HepG2 (cell line): ENCODE results near the gene SLC35F6. TPM values are rescaled to one million over a fixed set of nuclear protein-coding genes. Genes with fewer than 3 reads are reported as not detected.

Experiments used
- ATAC-seq: fragments of 200-7000 bp; cut with Tn5 transposase; 3 replicates; pipeline ENCODE4 v1.9.1; 2020; ENCODE audit warnings: mild to moderate bottlenecking, moderate library complexity
- BruUV-seq: library from RNA; stranded (reverse); fragments of 400-500 nt; replicated peaks from 2 replicates; lab custom pipeline; 2021; lab: Mats Ljungman, UMichigan
- CTCF ChIA-PET: fragments of 300-600 bp; formaldehyde crosslinking; extraction: SDS; loops from one replicate; lab custom pipeline; 2021; ENCODE audit warnings: low total read pairs, inconsistent platforms, low intra/inter-chr PET ratio; lab: Yijun Ruan, JAX
- POLR2A ChIA-PET: fragments of 350-600 bp; sonication (Branson Sonifier 250); formaldehyde crosslinking; loops from one replicate; lab custom pipeline; 2020; ENCODE audit warnings: antibody characterized with exemption, inconsistent platforms; lab: Yijun Ruan, JAX
- DNase-seq: peaks from one replicate; pipeline ENCODE4 v3.0.0-alpha.2; 2015; ENCODE audit warnings: low spot score
- FAIRE-seq: peaks from 3 replicates; lab custom pipeline; 2011; peaks lifted over from hg19 to GRCh38; lab: Jason Lieb, UNC
- H2AFZ ChIP-seq: one replicate; pipeline ENCODE4 v1.6.1; 2011; ENCODE audit warnings: low read length, inconsistent platforms
- H3K27ac ChIP-seq: fragments of 300-600 bp; 3 replicates; pipeline ENCODE4 v1.8.0; 2011; ENCODE audit warnings: mixed run types, mild to moderate bottlenecking, mixed read lengths, low read length, inconsistent platforms; ENCODE audit not compliant: insufficient read depth; ENCODE audit errors: extremely low read length
- H3K27me3 ChIP-seq, 2 experiments: fragments of 200-600 bp in 1 of 2; 2 replicates in 1 of 2; 3 replicates in 1 of 2; pipeline versions ENCODE4 v1.6.0 to v1.8.0; 2011; ENCODE audit warnings: low read length in 2 of 2, mild to moderate bottlenecking in 2 of 2, moderate library complexity in 2 of 2, inconsistent platforms in 1 of 2; ENCODE audit not compliant: insufficient read depth in 2 of 2, control insufficient read depth in 1 of 2
- H3K36me3 ChIP-seq, 2 experiments: fragments of 200-600 bp in 1 of 2; replicated peaks in 1 of 2; 2 replicates in 1 of 2; 3 replicates in 1 of 2; pipeline versions ENCODE4 v1.5.1 to v1.8.0; 2011; ENCODE audit warnings: low read length in 2 of 2, inconsistent platforms in 1 of 2; ENCODE audit not compliant: insufficient read depth in 2 of 2, control insufficient read depth in 1 of 2
- H3K4me1 ChIP-seq: 2 replicates; pipeline ENCODE4 v1.5.1; 2012; ENCODE audit warnings: low read length, inconsistent platforms; ENCODE audit not compliant: insufficient read depth
- H3K4me2 ChIP-seq: 2 replicates; pipeline ENCODE4 v1.6.0; 2011; ENCODE audit warnings: low read depth, low read length, inconsistent platforms
- H3K4me3 ChIP-seq, 3 experiments: fragments of 200-600 bp in 1 of 3; sonication (generic), shearing (Covaris generic) in 1 of 3; replicated peaks in 1 of 3; 2 replicates each; pipeline ENCODE4 v1.5.1; 2011 to 2016; ENCODE audit warnings: low read length in 3 of 3, inconsistent platforms in 2 of 3, low read depth in 2 of 3, mild to moderate bottlenecking in 2 of 3, control low read depth in 1 of 3, mixed read lengths in 1 of 3; ENCODE audit not compliant: insufficient read depth in 1 of 3
- H3K79me2 ChIP-seq: one replicate; pipeline ENCODE4 v1.6.1; 2011; ENCODE audit warnings: low read length, inconsistent platforms; ENCODE audit not compliant: insufficient read depth
- H3K9ac ChIP-seq: 2 replicates; pipeline ENCODE4 v1.6.0; 2011; ENCODE audit warnings: mild to moderate bottlenecking, low read depth, low read length, inconsistent platforms; ENCODE audit not compliant: insufficient read depth
- H3K9me3 ChIP-seq: 2 replicates; pipeline ENCODE4 v1.5.1; 2012; ENCODE audit warnings: mild to moderate bottlenecking, low read length
- H4K20me1 ChIP-seq: 2 replicates; pipeline ENCODE4 v1.6.0; 2011; ENCODE audit warnings: inconsistent platforms, mild to moderate bottlenecking, low read length, moderate library complexity; ENCODE audit not compliant: insufficient read depth
- ELF3 ChIP-seq: IDR thresholded peaks from 2 replicates; pipeline ENCODE4 v1.6.1; 2016; ENCODE audit warnings: missing genetic modification reagents, missing compliant biosample characterization
- MED8 ChIP-seq: sonication (generic); formaldehyde crosslinking; IDR thresholded peaks from 2 replicates; pipeline ENCODE4 v1.8.1; 2023; ENCODE audit warnings: mild to moderate bottlenecking, missing genetic modification reagents; ENCODE audit not compliant: insufficient replicate concordance
- MNT ChIP-seq: fragments of 450-650 bp; IDR thresholded peaks from 2 replicates; pipeline ENCODE4 v1.6.1; 2016
- ZNF121 ChIP-seq: sonication (generic); formaldehyde crosslinking; IDR thresholded peaks from 2 replicates; pipeline ENCODE4 v1.5.0; 2020; ENCODE audit warnings: mild to moderate bottlenecking, missing genetic modification reagents
- ZNF335 ChIP-seq: sonication (generic); formaldehyde crosslinking; IDR thresholded peaks from 2 replicates; pipeline ENCODE4 v1.4.0; 2020; ENCODE audit warnings: missing genetic modification reagents
- WGBS: methylation state at CpG from one replicate; pipeline ENCODE4 v1.1.6; 2017; ENCODE audit warnings: low lambda C conversion rate; 5-methylcytosine and 5-hydroxymethylcytosine counted together
- in situ Hi-C: cut with HindIII; loops from 2 replicates; pipeline ENCODE4 v1.10.0; 2017; ENCODE audit warnings: low pct_unique_long_range_greater_than_20kb; ENCODE audit not compliant: extremely low pct_ligation_motif_present
- intact Hi-C: fragments of 100-400 bp; cut with micrococcal nuclease; formaldehyde crosslinking; loops from one replicate; pipeline ENCODE4 v1.10.0; 2022; ENCODE audit not compliant: unreplicated experiment
- polyA plus RNA-seq, 8 experiments: library from polyadenylated mRNA; depleted of rRNA in 3 of 8; stranded (reverse) in 7 of 8; unstranded in 1 of 8; fragments of >200 nt; fragmentation: Illumina TruSeq in 4 of 8; extraction: Trizol in 4 of 8; gene quantifications; 2 replicates each; pipeline versions ENCODE4 v1.2.1 to v1.2.3, GENCODE V29; 2011 to 2016; ENCODE audit warnings: low read depth in 4 of 8, missing spikeins in 1 of 8, mixed read lengths in 1 of 8; ENCODE audit not compliant: insufficient read depth in 1 of 8
- total RNA-seq, 5 experiments: library from RNA; depleted of rRNA; stranded (reverse); fragments of >200 nt; fragmentation: Illumina TruSeq; extraction: Trizol; gene quantifications; 2 replicates each; pipeline ENCODE4 v1.2.3, GENCODE V29; 2016; ENCODE audit warnings: low read depth in 1 of 5

The SLC35F6 gene
- total and polyA plus RNA-seq, 2 of the 13 experiments (the other 11 are each of a cell fraction or from before 2014, with no cell fraction given), result 15.2 to 21.2 TPM

GRCh38 chr2:26740890-26741302 lies 23.2 kb upstream of the SLC35F6 start:
- Histone ChIP-seq H3K4me3 (no peak overlapping the region), H3K27ac (no peak overlapping the region), H3K36me3 (no peaks in the 10 kb centered on the region), H3K9ac (no peak overlapping the region), H3K79me2 (no peaks in the 10 kb centered on the region), H4K20me1 (no peaks in the 10 kb centered on the region), H3K9me3 (no peaks in the 10 kb centered on the region), H3K27me3 (peaks cover 12 to 49% of the 10 kb centered on the region in 2 experiments; a peak in 4 of 5 replicates), H3K4me1 (peaks cover 27% of the 10 kb centered on the region), H3K4me2 (no peak overlapping the region), H2AFZ (no peak overlapping the region)
- TF ChIP-seq MED8 (CRISPR knock-in tag), result no peak
- no peak for TF ChIP-seq ELF3 (CRISPR knock-in tag)
- no peak for TF ChIP-seq ZNF335 (CRISPR knock-in tag)
- peak; percentile 92 for TF ChIP-seq MNT
- intact Hi-C loops (no loop called here), in situ Hi-C loops (loop anchor here (5.0 kb wide), 1 partner anchor 129 kb away; no protein-coding TSS in a partner anchor)
- BruUV-seq, result no TSS peak
- WGBS, result 38% methylated on average over 8 of the region's 8 CpGs
- ChIA-PET CTCF (no interaction called here), POLR2A (no interaction called here)
- FAIRE-seq (no peak), DNase-seq (no peak), ATAC-seq (no peak)

- WGBS, result 41% methylated on average over 11 of the region's 15 CpGs
- CTCF ChIA-PET, result interaction anchor here (7.6 kb wide), 1 partner anchor 136 kb away, joined by 118 read pairs; no protein-coding TSS in a partner anchor
- DNase-seq (no peak), FAIRE-seq (no peak), ATAC-seq (no peak)
- in situ Hi-C loops (loop anchor here (5.0 kb wide), 1 partner anchor 130 kb away; no protein-coding TSS in a partner anchor), intact Hi-C loops (no loop called here)
- no peak for TF ChIP-seq ZNF121 (CRISPR knock-in tag)
- no peak overlapping the region for H2AFZ ChIP-seq
- no peaks in the 10 kb centered on the region for H3K9me3 ChIP-seq
- POLR2A ChIA-PET, result no interaction called here
- no peak overlapping the region for H3K27ac ChIP-seq
- peaks cover 12 to 49% of the 10 kb centered on the region in 2 experiments; a peak in 4 of 5 replicates for H3K27me3 ChIP-seq
- BruUV-seq, result no TSS peak
- no peaks in the 10 kb centered on the region for H4K20me1 ChIP-seq
- no peaks in the 10 kb centered on the region for H3K36me3 ChIP-seq
- H3K4me1 ChIP-seq, result peaks cover 14% of the 10 kb centered on the region
- H3K9ac ChIP-seq, result no peak overlapping the region
- no peak overlapping the region for H3K4me3 ChIP-seq
- H3K4me2 ChIP-seq, result no peak overlapping the region
- no peaks in the 10 kb centered on the region for H3K79me2 ChIP-seq
These were observed 21.9 kb upstream of the SLC35F6 start for GRCh38 chr2:26742048-26742770.
